IPS DF 19.7 (cell line): ENCODE results near the gene PDS5B.
A peak's percentile ranks its signal among the peaks of the same experiment; 100 is the strongest.

Experiments
- DNase-seq: peaks from one replicate; pipeline ENCODE4 v3.0.0-alpha.2; 2013; ENCODE audit warnings: low read depth, low spot score

Gene PDS5B

DNA sequence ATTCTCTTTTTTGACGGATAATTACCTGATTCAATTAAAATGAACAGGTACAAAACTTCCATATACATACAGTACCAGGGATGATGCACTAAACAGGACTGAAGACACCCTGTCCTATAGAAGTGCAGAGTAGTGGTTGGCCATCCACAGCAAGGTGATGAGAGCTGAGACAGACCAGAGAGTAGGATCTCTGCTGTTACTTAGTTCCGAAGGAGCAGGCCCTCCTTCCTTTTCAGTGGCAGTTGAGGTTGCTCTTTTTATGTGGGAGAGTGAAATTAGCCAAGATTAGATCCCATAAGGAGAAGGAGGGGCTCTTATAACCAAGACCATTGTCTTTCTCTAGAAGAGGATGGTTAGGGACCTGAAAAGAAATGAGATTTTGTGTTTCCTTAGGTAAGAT lies 4.0 kb downstream of the PDS5B start:
- no peak for DNase-seq

DNA sequence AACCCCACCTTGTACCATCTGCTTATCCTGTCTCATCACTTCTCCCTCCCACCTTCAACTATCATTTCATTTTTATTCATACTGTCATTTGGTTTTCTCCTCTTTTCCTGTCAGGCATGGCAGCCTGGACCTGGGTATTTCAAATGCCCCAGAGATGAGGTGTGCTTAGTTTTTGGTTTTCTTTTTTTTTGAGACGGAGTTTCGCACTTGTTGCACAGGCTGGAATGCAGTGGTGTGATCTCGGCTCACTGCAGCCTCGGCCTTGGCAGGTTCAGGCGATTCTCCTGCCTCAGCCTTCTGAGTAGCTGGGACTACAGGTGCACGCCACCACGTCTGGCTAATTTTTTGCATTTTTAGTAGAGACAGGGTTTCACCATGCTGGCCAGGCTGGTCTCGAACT lies 5.8 kb downstream of the PDS5B start:
- DNase-seq = no peak

DNA sequence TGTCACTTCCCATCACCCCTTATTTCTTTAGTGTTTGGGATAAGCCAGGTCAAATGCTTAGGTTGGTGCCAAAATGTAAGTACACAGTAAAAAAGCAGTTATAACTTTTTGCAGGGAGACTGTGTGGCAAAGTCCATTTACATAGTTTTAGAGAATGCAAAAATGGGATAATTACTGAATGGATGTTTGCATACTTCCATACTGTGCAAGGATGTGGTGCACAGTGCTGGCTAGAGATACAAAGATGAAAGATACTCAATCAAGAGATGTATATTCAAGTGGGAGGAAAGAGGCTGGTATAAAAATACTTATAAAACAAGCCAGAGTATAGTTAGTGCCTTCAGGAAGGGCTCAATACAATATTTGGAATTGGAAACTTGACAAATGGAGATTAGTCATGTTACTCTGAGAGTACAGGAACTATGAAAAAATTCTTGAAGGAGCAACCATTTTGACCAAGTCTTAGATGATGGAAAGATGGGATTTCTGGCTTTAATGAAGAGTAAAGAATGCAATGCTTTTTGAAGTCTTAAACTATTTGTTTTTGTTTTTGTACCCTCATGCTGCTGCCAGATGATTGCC lies 8.0 kb downstream of the PDS5B start:
- DNase-seq = no peak

DNA sequence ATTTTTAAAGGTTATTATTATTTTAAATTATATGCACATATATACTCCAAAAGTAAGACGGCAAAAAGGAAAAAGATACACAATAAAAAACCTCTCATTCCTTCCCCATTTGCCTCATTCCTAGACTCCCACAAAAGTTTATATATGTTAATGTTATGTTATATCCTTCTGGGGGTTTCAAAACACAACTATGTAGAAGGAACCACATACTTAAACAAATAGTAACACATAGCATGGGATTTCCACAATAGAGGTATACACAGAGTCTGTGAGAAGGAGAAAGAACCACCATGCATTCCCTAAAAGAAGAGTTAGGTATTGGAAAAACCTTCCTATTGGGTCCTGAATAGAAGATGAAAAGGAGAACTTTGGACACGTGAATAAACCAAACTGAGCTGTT lies 9.1 kb downstream of the PDS5B start:
- DNase-seq = no peak

DNA sequence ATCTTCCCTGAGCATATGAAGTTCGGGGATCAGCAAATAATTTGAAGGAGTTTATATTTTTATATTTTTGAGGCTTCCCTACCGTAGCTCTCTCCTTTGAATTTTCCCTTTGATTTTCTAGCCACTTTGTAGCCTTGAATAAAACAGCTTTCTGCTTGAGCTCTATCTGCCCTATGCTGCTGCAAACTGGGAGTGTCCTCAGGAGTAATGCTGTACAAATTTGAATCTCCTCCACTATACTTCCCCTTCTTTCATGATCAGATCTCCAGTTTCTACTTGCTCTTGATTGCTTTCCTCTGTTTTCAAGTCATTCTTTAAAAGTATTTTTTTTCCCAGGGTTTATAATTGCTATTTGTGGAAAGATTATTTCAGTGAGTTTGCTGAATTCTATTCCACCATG lies 14.6 kb downstream of the PDS5B start:
- no peak for DNase-seq

DNA sequence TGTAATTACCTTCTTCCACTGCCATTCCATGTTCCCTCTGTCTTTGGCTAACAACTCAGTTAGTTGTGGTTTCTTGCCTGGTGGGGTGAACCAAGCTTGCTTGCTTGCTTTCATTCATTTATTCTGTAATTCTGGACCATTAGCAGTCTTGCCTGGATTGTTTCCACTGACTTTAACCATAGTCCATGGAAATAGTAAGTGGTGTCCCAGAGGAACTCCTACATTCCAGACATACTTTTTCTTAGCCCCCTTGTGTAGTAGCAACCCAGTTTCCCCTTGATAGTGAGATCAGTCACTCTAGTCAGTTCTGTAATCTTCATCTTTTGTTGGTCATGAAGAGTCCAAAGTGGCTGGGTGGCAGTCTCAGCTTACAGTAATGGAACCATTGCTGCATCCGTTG lies 23.2 kb downstream of the PDS5B start:
- no peak for DNase-seq

DNA sequence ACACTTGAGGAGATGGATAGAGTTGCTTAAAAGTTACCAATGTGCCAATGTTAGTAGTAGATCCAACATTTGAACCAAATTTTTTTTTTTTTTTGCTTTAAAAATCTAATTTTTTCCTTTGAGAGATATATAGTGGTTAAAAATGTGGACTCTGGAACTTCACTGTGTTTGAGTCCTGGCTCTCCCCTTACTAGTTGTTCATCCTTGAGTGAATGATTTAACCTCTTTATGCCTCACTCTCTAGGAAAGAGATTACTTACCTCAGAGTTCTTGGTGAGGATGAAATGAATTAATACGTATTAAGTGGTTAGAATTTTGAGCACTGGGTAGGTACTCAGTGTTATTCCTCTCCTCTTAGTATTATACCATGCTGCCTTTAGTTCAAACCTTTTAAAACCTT lies 24.3 kb downstream of the PDS5B start:
- DNase-seq = no peak

DNA sequence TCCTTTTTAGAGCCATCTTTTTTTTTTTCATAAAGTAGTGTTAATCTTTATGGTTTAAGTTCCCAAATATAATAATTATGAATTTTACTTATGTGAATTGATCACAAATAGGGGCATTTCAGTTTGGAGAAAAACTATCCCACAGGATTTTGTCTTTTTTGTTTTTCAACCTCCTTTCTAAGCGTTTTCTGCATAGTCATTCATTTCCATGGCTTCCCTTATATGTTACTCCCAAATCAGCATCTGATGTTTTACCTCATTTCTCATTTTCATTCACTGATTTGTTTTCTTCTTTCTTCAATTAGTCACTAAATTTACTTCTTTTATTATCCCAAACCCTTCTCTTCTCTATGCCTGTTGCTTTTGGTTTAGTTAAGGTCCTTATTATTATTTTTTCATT lies 24.7 kb downstream of the PDS5B start:
- DNase-seq = no peak

DNA sequence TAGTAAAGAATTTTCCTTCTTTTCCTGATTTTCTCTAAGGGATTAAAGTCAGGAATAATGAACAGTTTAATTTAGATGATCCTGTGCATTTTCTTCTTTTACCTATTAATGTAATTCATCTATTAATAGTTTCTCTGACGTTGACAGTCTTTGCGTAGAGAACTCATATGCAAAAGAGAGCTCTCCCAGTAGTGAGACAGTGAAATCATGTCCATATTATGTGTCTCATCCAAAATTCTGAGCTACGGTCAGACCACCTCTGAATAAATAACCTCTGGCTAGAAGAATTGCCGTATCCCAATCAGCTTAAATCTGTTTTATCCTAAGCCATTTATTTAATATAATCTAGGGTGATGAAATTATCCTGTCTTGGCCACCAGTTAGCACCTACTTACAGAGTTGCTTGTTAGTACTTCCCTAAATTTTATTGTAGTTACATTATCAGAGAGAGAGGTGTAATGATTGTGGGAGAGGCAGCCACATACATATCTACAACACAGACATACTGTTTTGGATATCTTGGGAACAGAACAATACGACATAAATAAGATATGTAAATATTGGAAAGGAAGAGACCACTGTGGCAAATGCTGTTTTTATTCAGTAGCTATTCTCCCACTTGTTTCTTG lies 30.7 kb downstream of the PDS5B start:
- DNase-seq = no peak

DNA sequence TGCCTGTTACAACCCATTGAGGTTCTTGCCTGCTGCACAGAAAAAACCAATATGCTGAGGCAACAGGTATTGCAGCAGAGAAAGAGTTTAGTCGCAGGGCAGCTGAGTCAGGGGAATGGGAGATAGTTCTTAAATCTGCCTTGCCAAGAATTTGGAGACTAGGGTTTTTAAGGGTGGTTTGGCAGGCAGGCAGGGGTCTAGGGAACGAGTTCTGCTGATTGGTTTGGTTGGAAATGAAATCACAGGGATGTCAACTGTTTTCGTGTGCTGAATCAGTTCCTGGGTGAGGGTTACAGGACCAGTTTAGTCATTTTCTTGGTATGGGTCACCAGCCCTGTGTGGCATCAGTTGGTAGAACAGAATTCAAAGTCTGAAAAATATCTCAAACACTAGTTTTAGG lies 36.6 kb downstream of the PDS5B start:
- no peak for DNase-seq

DNA sequence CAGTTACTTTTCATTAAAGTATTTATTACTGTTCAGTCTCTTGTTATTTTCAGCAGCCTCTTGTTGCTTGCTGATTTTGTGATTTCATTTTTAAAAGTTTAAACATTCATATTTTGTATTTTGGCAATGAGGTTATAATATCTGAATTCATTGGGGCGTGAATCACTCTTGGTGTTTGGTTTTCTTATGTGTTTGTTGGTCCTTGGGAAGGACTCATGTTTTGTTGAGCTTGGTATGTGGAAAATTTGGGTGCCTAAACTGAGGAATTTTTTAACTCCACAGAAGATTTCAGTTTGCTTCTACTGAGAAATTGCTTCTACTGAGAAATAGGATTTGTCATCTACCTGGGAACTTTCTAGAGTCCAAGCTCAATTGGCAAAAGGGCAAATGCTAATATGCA lies 38.2 kb downstream of the PDS5B start:
- no peak for DNase-seq

DNA sequence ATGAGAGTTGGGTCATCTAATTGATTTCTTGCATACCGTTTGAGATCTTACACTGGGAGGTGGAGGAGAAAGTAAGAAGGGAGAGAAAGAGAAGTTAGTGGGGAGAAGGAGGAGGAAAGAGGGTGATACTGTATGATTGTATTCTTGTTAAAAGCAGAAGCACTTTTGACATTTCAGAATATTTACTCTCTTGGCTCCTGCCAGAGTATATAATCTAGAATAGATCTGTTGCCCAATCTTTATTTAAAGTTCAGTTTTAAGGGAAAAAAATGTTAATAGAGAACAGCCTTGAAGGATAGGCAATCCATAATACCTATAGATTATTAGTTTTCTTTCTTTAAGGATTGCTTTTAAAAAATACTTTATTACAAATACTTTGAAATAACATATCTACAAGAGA lies 41.5 kb downstream of the PDS5B start:
- no peak for DNase-seq

DNA sequence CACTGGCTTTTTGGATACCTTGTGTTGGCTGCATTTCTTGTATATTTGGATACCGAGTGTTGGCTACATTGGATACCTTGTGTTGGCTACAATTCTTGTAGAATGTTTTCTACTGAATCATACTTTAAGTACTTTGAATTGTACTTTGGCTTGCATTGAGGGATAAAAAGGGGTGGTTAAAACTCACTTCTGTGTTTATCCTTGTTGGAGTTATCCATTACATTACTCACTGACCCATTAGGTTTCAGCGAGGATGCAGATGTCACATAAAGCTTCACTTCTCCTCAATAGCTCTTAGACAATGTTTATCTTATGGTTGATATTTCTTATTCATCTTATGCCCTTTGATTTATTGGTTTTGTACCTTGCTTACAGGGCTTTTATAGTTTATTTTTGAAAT lies 43.1 kb downstream of the PDS5B start:
- no peak for DNase-seq

DNA sequence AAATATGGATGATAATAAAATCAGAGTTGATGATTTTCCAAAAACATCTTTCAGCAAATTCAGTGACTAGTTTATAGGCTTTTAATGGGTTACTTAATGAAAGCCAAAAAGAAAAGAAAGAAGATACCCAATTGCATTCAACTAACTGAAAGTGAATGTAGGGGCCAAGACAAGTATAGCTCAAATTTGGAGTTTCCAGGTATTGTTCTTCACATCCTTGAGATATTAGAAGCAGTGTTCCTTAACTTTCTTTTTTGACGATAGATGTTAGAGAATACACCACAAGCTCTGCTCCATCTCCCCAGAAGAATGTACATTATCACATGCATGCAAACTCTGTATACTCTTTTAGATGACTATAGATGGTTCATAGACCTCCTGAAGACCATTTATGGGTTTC lies 43.6 kb downstream of the PDS5B start:
- DNase-seq = no peak

DNA sequence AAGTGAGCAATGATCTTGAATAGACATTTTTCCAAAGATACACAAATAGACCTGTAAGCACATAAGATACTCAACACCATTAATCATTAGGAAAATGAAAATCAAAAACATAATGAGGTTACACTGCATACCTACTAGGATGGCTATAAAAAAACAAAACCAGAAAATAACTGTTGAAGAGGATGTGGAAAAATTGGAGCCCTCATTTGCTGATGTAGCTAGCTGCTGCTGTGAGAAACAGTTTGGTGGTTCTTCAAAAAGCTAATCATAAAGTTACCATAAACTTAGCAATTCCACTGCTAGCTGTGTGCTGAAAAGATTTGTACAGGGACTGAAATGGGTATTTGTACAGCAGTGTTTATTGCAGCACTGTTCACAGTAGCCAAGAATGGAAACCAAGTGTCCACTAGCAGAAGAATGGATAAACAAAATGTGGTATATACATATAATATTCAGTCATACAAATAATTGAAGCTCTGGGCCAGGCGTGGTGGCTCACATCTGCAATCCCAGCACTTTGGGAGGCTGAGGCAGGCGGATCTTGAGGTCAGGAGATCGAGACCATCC lies 46.2 kb downstream of the PDS5B start:
- DNase-seq = no peak

DNA sequence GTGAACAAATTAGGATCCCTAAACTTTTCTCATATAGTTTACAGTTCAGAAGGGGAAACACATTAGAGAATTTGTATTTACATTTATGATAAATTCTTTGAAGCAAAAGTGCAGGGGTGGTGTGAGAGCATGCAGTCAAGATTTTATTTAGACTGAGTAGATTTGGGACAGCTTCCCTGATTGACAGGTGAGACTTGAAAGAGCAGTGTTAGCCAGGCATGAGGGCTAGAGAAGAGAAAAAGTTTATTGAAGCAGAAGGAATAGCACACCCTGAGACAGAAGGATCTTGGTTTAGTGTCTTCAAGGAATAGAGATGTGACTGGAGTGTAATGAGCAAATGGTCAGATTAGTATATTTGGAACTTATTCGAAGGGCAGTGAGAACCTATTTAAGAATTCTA lies 50.5 kb downstream of the PDS5B start:
- DNase-seq = no peak

DNA sequence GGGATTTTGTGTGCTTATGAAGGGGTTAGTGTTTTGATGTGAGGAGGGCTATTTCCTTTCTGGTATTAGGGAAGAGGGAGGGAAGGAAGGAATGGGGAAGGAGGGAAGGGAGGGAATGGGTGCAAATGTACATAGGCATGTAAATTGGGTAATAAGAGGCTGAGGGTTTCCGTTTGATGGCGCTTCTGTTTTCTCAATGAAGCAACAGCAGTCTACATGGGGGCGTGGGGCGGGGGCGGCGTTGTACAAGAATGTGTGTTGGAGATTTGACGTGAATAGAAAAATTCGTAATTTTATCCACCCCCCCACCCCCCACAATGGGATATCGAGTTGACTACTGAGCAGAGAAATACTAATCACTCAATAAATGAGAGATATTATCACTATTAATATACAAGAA lies 52.5 kb downstream of the PDS5B start:
- no peak for DNase-seq

DNA sequence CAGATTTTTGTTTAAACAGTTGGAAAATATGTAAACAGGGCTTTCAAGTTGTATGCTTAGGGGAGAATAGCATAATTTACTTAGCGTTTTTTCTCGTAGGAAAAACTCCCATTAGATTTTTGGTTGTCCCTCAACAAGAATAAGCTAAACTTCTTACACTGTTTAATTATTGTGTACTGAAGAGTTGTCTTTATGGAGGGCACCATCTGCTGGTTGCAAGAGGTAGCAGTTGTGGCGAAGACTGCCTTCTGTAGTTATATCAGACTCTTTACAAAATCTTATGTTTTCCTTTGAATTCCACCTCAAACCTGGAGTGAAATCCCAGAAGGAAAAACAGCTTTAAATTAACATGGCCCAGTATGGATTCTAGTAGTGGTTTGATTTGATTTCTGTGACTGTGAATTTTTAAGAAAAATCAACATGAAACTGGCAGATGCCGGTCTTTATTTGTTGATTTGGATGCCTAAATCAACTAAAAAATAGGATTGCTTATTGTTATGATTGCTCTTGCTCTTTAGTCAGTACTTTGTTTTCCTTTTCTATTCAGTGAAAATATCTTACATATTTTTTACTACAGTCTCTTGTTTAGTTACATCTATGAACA lies 53.4 kb downstream of the PDS5B start:
- DNase-seq = no peak

DNA sequence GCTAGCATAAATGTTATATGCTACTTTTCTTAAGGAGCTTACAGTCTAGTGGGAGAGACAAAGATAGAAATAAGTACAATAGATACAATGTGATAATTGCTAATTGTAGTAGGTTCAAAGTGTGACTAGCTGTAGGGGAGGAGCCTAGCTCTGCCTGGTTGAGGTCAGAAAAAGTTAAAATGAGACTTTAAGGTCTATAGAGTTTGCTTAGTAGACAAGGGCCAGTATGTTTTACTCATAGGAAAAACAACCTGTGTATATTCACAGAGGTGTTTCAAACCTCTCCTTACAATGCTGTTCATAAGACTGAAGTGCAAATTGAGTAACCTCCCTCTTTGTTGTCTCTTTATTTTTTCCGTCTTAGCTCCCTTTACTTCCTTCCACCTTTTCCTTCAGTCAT lies 56.1 kb downstream of the PDS5B start:
- no peak for DNase-seq

DNA sequence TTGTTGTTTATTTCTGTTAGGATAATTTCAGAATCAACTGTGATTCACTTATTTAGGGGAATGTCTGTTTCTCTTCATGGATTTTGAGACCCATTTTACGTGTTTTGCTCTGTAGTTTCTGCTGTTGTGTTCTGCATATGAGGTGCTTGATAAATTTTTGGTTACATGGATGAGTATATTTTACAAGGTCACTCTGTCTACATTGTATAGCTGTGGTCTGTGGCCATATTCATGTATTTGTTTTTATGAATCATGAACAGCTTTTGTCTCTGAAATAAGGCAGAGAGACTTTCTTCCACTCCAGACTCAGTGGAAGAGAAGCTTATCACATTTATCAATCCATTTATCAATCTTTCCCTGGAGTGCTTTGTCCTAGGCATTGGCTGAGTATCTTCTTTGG lies 56.6 kb downstream of the PDS5B start:
- no peak for DNase-seq

DNA sequence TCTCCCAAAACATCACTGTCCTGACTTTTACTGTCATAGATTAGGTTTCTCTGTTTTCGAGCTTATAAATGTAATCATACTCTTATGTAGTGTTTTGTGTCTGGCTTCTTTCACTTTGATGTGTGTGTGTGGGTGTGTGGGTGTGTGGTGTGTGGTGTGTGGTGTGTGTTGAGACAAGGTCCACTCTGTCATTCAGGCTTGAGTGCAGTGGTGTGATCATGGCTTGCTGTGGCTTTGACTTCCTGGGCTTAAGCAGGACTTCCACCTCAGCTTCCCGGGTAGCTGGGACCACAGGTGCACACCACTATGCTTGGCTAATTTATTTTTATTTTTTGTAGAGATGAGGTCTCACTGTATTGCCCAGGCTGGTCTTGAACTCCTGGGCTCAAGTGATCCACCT lies 59.6 kb downstream of the PDS5B start:
- no peak for DNase-seq

DNA sequence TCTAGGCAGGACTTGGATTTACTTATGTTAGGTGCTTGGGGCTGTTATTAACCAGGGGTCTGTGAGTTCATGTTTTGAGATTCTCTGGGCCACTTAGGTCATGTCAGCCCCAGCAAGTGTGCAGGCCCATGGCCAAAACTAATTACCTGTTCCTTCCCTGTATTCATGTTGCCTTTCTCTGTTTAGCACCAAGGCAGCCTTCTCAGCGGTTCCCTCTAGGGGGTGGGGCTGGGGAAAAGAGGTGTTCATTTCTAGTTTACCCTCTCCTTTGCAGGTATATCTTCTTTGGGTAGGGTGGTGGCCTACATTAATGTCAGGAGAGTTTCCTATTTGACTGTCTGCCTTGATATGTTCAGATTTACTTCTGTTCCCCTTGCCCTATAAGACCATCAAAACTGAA lies 61.7 kb downstream of the PDS5B start:
- DNase-seq = no peak

DNA sequence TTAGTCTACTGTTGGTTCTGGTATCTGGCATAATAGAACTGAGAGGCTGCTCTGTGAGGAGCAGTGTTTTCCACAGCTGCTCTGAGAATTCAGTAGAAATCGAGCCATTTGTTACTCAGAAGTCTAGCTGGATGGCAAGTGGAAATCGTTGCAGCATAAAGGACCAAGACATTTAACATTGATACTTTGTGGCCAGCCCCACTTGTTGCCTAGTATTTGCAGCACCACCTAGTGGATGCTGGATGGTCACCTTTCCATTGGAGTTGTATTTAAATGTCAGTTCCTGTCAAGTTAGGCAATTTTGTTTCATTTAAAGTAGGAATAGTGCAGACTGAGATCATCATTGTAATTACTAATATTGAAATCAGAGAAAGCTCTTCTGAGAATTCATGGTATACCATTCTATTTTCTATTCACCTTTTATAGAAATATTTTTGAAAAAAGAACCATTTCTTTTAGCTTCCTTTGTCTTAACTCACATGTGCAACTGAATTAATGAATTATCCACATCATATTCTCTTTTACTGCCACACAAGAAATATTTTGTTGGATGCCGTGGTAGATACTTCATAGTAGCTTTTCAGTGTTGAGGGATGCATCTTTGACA lies 64.6 kb downstream of the PDS5B start:
- DNase-seq = peak; percentile 45
